Osteoblast (primary cell): ENCODE measurements around the gene CAPN7. TPM values are rescaled to one million over a fixed set of nuclear protein-coding genes. Genes with fewer than 3 reads are reported as not detected.

ENCODE experiments used
- DNase-seq: peaks from one replicate; pipeline ENCODE4 v3.0.0; 2011; ENCODE audit warnings: low spot score, mixed read lengths; ENCODE audit not compliant: insufficient read length; ENCODE audit errors: missing footprints
- H2AFZ ChIP-seq: 2 replicates; pipeline ENCODE4 v1.6.0; 2011; ENCODE audit warnings: mild to moderate bottlenecking, low read length
- H3K27ac ChIP-seq: 2 replicates; pipeline ENCODE4 v1.5.1; 2011; ENCODE audit warnings: mild to moderate bottlenecking, low read depth, low read length, moderate library complexity
- H3K27me3 ChIP-seq: 2 replicates; pipeline ENCODE4 v1.6.0; 2012; ENCODE audit warnings: mild to moderate bottlenecking, control low read depth, inconsistent platforms, low read length, moderate library complexity; ENCODE audit not compliant: insufficient read depth
- H3K36me3 ChIP-seq: 2 replicates; pipeline ENCODE4 v1.5.1; 2011; ENCODE audit warnings: mild to moderate bottlenecking, low read length, control low read depth, moderate library complexity; ENCODE audit not compliant: insufficient read depth
- H3K4me1 ChIP-seq: 2 replicates; pipeline ENCODE4 v1.5.1; 2011; ENCODE audit warnings: mild to moderate bottlenecking, low read length, control low read depth, moderate library complexity; ENCODE audit not compliant: insufficient read depth
- H3K4me2 ChIP-seq: 2 replicates; pipeline ENCODE4 v1.6.0; 2011; ENCODE audit warnings: mild to moderate bottlenecking, low read length; ENCODE audit not compliant: insufficient read depth
- H3K4me3 ChIP-seq: fragments of 200-600 bp; sonication (generic); 3 replicates; pipeline ENCODE4 v1.5.1; 2012; ENCODE audit warnings: mild to moderate bottlenecking, low read length, inconsistent platforms; ENCODE audit not compliant: insufficient read depth
- H3K79me2 ChIP-seq: 2 replicates; pipeline ENCODE4 v1.6.0; 2012; ENCODE audit warnings: mild to moderate bottlenecking, low read length, control low read depth, inconsistent platforms; ENCODE audit not compliant: insufficient read depth
- H3K9me3 ChIP-seq: 2 replicates; pipeline ENCODE4 v1.5.1; 2011; ENCODE audit warnings: low read depth, low read length, control low read depth
- H4K20me1 ChIP-seq: 2 replicates; pipeline ENCODE4 v1.6.0; 2012; ENCODE audit warnings: mild to moderate bottlenecking, low read length, control low read depth; ENCODE audit not compliant: insufficient read depth
- CTCF ChIP-seq: IDR thresholded peaks from 2 replicates; pipeline ENCODE4 v1.5.1; 2011; ENCODE audit warnings: mild to moderate bottlenecking, low read depth, low read length, moderate library complexity; ENCODE audit errors: extremely low read depth
- total RNA-seq: library from RNA; depleted of rRNA; stranded (reverse); fragments of >200 nt; gene quantifications from 2 replicates; pipeline ENCODE4 v1.2.3, GENCODE V29; 2012

The CAPN7 gene
- total RNA-seq, 1 donor, result 45.2 TPM

DNA sequence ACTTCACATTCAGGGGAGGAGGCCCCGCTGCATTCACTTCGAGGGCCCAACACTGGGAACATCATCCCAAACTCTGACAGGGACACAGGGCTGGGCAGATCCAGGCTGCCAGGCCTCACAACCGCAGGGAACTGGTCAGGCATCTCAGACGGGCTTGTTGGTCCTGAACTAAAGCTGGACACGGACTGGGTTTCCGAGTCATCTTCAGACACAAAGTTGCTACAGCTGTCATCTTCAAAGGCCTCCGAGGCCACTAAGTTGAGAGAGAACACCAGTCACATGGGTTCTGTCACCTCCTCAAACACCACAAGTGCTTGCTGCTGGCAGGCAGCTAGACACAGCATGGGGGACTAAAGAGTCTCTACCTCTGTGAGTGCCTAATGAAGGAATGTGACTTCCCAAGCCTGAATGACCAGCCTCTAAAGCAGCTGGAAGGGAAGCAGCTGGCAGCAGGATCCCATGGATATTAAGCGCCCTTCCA lies 50.9 kb downstream of the CAPN7 start:
- no peak overlapping the region for H3K4me3 ChIP-seq
- H3K27ac ChIP-seq, result peak overlapping the region; percentile 2
- TF ChIP-seq CTCF, result no peak
- no peaks in the 10 kb centered on the region for H3K4me1 ChIP-seq
- H4K20me1 ChIP-seq, result no peaks in the 10 kb centered on the region
- H2AFZ ChIP-seq, result no peak overlapping the region
- peaks cover 5% of the 10 kb centered on the region for H3K79me2 ChIP-seq
- peaks cover 92% of the 10 kb centered on the region for H3K36me3 ChIP-seq
- DNase-seq, result peak; percentile 29
- H3K4me2 ChIP-seq, result no peak overlapping the region
- no peaks in the 10 kb centered on the region for H3K9me3 ChIP-seq
- H3K27me3 ChIP-seq, result no peaks in the 10 kb centered on the region

- Histone ChIP-seq H3K27me3 (no peaks in the 10 kb centered on the region), H3K4me1 (no peaks in the 10 kb centered on the region), H2AFZ (no peak overlapping the region), H3K36me3 (peaks cover 81% of the 10 kb centered on the region), H3K9me3 (no peaks in the 10 kb centered on the region), H3K27ac (no peak overlapping the region), H4K20me1 (peaks cover 7% of the 10 kb centered on the region), H3K4me2 (no peak overlapping the region), H3K79me2 (peaks cover 14% of the 10 kb centered on the region), H3K4me3 (no peak overlapping the region)
- no peak for TF ChIP-seq CTCF
- DNase-seq, result no peak
Measured at GRCh38 chr3:15258720-15259119, 52.7 kb downstream of the CAPN7 start.

GRCh38 chr3:15260531-15260930 lies 54.5 kb downstream of the CAPN7 start:
- DNase-seq, result no peak
- Histone ChIP-seq H4K20me1 (peaks cover 9% of the 10 kb centered on the region), H3K27me3 (no peaks in the 10 kb centered on the region), H3K4me3 (no peak overlapping the region), H2AFZ (no peak overlapping the region), H3K9me3 (no peaks in the 10 kb centered on the region), H3K27ac (no peak overlapping the region), H3K4me2 (no peak overlapping the region), H3K4me1 (no peaks in the 10 kb centered on the region), H3K36me3 (peaks cover 62% of the 10 kb centered on the region), H3K79me2 (peaks cover 28% of the 10 kb centered on the region)
- TF ChIP-seq CTCF, result no peak

- H3K79me2 ChIP-seq, result peaks cover 35% of the 10 kb centered on the region
- no peak for TF ChIP-seq CTCF
- peaks cover 55% of the 10 kb centered on the region for H3K36me3 ChIP-seq
- DNase-seq, result no peak
- no peak overlapping the region for H2AFZ ChIP-seq
- no peak overlapping the region for H3K4me3 ChIP-seq
- H3K27me3 ChIP-seq, result no peaks in the 10 kb centered on the region
- H4K20me1 ChIP-seq, result peaks cover 9% of the 10 kb centered on the region
- no peak overlapping the region for H3K27ac ChIP-seq
- no peaks in the 10 kb centered on the region for H3K4me1 ChIP-seq
- H3K4me2 ChIP-seq, result no peak overlapping the region
- no peaks in the 10 kb centered on the region for H3K9me3 ChIP-seq
Measured at GRCh38 chr3:15261274-15261673, 55.2 kb downstream of the CAPN7 start.
